Parathyroid adenoma (tissue), 2 donors: ENCODE data around the gene FN3KRP.

Experiments used
- H2AFZ ChIP-seq: fragments of 300-600 bp; sonication (generic); one replicate; pipeline ENCODE4 v1.7.0; 2017; ENCODE audit warnings: antibody characterized with exemption, mild to moderate bottlenecking
- H3K27ac ChIP-seq: fragments of 300-600 bp; sonication (generic); one replicate; pipeline ENCODE4 v1.7.0; 2017
- H3K27me3 ChIP-seq: fragments of 300-600 bp; sonication (generic); one replicate; pipeline ENCODE4 v1.7.0; 2017; ENCODE audit warnings: low read length; ENCODE audit not compliant: control insufficient read depth, insufficient read depth
- H3K36me3 ChIP-seq: fragments of 300-600 bp; sonication (generic); one replicate; pipeline ENCODE4 v1.7.0; 2017; ENCODE audit warnings: low read length; ENCODE audit not compliant: control insufficient read depth, insufficient read depth
- H3K4me1 ChIP-seq: fragments of 300-600 bp; sonication (generic); one replicate; pipeline ENCODE4 v1.7.0; 2017; ENCODE audit warnings: control low read depth
- H3K4me2 ChIP-seq: fragments of 300-600 bp; sonication (generic); one replicate; pipeline ENCODE4 v1.7.0; 2017; ENCODE audit warnings: low read length
- H3K4me3 ChIP-seq: fragments of 300-600 bp; sonication (generic); one replicate; pipeline ENCODE4 v1.7.0; 2017; ENCODE audit warnings: low read depth, low read length
- H3K79me2 ChIP-seq: fragments of 300-600 bp; sonication (generic); one replicate; pipeline ENCODE4 v1.7.0; 2017; ENCODE audit warnings: control low read depth
- H3K9ac ChIP-seq: fragments of 300-600 bp; sonication (generic); one replicate; pipeline ENCODE4 v1.7.0; 2017; ENCODE audit warnings: mild to moderate bottlenecking
- H3K9me3 ChIP-seq: fragments of 300-600 bp; sonication (generic); one replicate; pipeline ENCODE4 v1.7.0; 2017; ENCODE audit warnings: low read length; ENCODE audit not compliant: control insufficient read depth
- TF ChIP-seq, protein P1 (sequence below): fragments of 300-600 bp; sonication (generic); IDR thresholded peaks from one replicate; pipeline ENCODE4 v1.7.0; 2017; ENCODE audit warnings: antibody characterized with exemption, mild to moderate bottlenecking
- donor health status: primary hyperparathyroidism.

The FN3KRP gene

DNA sequence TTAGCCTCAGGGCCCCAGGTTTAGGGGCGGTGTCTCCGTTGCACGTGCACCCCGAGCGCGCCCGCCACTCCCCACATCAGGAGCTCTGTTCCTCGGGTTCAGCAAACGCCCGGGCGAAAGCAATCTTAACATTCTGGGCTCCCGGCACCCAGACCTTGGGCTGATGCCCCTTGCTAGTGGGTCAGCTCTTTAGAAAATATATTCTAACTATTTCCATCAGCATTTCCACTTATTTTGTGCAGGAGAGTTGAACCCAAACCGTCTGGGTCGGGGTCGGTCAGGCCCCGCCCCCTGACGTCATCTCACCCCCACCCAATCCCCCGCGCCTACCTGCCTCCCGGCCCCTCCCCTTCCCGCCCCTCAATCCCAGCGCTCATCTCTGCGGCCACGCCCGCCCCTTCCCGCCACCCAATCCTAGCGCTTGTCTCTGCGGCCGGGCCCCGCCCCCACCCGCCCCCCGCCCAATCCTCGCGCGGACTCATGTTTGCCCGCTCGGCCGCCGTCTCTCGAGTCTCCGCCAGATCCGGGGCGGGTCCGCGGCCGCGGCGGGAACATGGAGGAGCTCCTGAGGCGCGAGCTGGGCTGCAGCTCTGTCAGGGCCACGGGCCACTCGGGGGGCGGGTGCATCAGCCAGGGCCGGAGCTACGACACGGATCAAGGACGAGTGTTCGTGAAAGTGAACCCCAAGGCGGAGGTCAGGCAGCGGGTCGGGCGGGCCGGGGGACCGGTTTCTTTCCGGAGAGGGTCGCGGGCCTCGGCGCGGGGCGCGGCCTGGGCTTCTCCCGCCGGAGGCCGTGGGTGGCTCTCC is at the start of gene FN3KRP:
Gene FN3KRP, plus strand, starts transcription at position 504 of the 808 bp plus-strand sequence. Its CDS starts 50 bp downstream, at position 554.
- TF ChIP-seq, protein P1, sequence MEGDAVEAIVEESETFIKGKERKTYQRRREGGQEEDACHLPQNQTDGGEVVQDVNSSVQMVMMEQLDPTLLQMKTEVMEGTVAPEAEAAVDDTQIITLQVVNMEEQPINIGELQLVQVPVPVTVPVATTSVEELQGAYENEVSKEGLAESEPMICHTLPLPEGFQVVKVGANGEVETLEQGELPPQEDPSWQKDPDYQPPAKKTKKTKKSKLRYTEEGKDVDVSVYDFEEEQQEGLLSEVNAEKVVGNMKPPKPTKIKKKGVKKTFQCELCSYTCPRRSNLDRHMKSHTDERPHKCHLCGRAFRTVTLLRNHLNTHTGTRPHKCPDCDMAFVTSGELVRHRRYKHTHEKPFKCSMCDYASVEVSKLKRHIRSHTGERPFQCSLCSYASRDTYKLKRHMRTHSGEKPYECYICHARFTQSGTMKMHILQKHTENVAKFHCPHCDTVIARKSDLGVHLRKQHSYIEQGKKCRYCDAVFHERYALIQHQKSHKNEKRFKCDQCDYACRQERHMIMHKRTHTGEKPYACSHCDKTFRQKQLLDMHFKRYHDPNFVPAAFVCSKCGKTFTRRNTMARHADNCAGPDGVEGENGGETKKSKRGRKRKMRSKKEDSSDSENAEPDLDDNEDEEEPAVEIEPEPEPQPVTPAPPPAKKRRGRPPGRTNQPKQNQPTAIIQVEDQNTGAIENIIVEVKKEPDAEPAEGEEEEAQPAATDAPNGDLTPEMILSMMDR = no peak
- H2AFZ ChIP-seq = peak within 1 kb of the TSS; percentile 95
- H3K4me3 ChIP-seq = peak within 1 kb of the TSS; percentile 86
- H3K27ac ChIP-seq = peak within 1 kb of the TSS; percentile 59
- peak within 1 kb of the TSS; percentile 100 for H3K4me2 ChIP-seq
- H3K9me3 ChIP-seq = no peaks in the 10 kb centered on the region
- no peaks in the 10 kb centered on the region for H3K79me2 ChIP-seq
- no peaks in the 10 kb centered on the region for H3K27me3 ChIP-seq
- H3K4me1 ChIP-seq = peaks cover 4% of the 10 kb centered on the region
- H3K36me3 ChIP-seq = no peaks in the 10 kb centered on the region
- H3K9ac ChIP-seq = peak within 1 kb of the TSS; percentile 80

DNA sequence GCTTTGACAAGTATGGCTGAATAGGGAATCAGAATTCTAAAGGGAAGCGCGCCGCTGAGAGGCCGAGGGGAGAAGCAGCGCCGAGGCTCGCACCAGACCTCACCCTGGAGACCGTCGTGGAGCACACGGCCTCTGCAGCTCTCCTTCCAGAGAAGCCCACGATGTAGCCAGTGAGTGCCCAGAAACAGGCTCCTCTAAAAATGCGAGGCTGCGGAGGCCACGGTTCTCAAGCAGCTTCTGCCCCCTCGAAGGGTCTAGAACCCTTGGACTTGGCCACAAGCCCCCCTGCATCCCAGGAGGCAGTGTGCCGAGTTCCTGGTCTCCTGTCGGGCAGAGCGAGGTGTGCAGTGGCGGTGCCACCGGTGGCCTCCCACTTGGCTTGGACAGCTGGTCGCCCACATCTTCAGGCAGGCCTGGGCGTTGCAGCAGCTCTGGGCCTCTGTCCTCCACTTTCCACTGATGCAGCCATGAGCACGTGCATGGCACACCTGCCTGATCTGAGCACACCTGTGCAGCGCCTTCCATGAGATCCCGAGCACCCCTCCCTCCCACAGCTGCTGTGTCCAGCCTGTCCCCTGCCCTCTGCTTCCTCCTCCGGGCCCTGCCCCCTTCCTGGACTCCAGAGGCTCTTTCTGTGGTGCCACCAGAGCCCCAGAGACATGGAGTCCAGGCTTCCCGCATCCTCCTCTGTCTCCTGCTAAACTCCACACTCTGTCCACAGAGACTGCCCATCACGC is 49.4 kb upstream of the FN3KRP start:
- no peak overlapping the region for H3K4me2 ChIP-seq
- no peaks in the 10 kb centered on the region for H3K36me3 ChIP-seq
- H2AFZ ChIP-seq = no peak overlapping the region
- H3K9ac ChIP-seq = no peak overlapping the region
- no peak overlapping the region for H3K27ac ChIP-seq
- no peaks in the 10 kb centered on the region for H3K4me1 ChIP-seq
- H3K4me3 ChIP-seq = no peak overlapping the region
- TF ChIP-seq, protein P1 = no peak
- H3K27me3 ChIP-seq = no peaks in the 10 kb centered on the region
- H3K79me2 ChIP-seq = no peaks in the 10 kb centered on the region
- no peaks in the 10 kb centered on the region for H3K9me3 ChIP-seq

- TF ChIP-seq, protein P1 = no peak
- Histone ChIP-seq H3K79me2 (peaks cover 2% of the 10 kb centered on the region), H3K36me3 (no peaks in the 10 kb centered on the region), H3K27ac (no peak overlapping the region), H3K27me3 (no peaks in the 10 kb centered on the region), H3K4me1 (no peaks in the 10 kb centered on the region), H3K4me3 (no peak overlapping the region), H2AFZ (no peak overlapping the region), H3K4me2 (no peak overlapping the region), H3K9me3 (no peaks in the 10 kb centered on the region), H3K9ac (no peak overlapping the region)
Observed at GRCh38 chr17:82667668-82668000, 48.9 kb upstream of the FN3KRP start.

DNA sequence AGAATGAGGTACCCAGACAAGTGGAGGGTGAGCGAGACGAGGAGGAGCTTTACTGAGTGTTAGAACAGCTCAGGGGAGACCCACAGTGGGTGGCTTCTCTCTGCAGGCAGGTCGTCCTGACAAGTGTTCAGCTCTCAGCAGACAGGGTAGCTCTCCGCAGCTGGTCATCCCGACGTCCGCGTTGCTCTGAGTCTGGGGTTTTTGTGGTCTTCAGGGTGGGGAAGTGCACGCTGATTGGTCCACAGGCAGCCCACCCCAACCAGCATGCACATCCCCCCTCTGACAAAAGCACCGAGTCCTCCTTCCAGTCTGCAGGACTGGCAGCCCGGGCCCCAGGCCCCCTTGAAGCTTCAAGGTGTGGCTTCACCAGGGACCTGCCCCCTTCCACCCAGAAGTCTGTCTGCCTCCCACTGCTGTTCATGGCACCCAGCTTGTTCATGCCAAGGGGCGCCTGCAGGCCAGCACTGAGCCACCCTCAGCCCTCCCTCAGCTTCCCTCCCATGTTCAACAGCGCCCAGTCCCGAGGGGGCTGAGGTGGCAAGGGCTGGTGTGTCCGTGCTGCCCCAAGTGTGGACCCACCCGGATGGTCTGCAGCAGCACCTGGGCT is 48.4 kb upstream of the FN3KRP start:
- no peak overlapping the region for H3K4me3 ChIP-seq
- H3K79me2 ChIP-seq = peaks cover 2% of the 10 kb centered on the region
- H3K4me1 ChIP-seq = no peaks in the 10 kb centered on the region
- H3K9ac ChIP-seq = no peak overlapping the region
- no peak overlapping the region for H3K4me2 ChIP-seq
- no peaks in the 10 kb centered on the region for H3K36me3 ChIP-seq
- H2AFZ ChIP-seq = no peak overlapping the region
- no peaks in the 10 kb centered on the region for H3K9me3 ChIP-seq
- no peak overlapping the region for H3K27ac ChIP-seq
- no peaks in the 10 kb centered on the region for H3K27me3 ChIP-seq
- TF ChIP-seq, protein P1 = no peak
